ENCODE data around the gene MTHFD2L.

Gene MTHFD2L

GRCh38 chr4:74267998-74268606 is 110.2 kb downstream of the MTHFD2L start:
- Histone ChIP-seq H4K20me1 (ENCODE audit: insufficient read depth, low read length) (no peaks in the 10 kb centered on the region), H3K27me3 (ENCODE audit: insufficient read depth, low read length, poor library complexity) (no peaks in the 10 kb centered on the region), H3K9me3 (ENCODE audit: insufficient read depth, low read length, severe bottlenecking) (no peaks in the 10 kb centered on the region), H3K36me3 (ENCODE audit: insufficient read depth, low read length) (no peaks in the 10 kb centered on the region), H3K79me2 (ENCODE audit: insufficient read depth, low read length) (no peaks in the 10 kb centered on the region), H3K4me3 (ENCODE audit: low read depth in 1 of 2, low read length in 2 of 2) (no peak overlapping the region), H3K4me1 (ENCODE audit: insufficient read depth, low read length) (no peaks in the 10 kb centered on the region), H3K4me2 (ENCODE audit: insufficient read depth, low read length) (no peak overlapping the region), H3K27ac (ENCODE audit: low read length) (no peak overlapping the region), H3K9ac (ENCODE audit: low read depth, low read length) (no peak overlapping the region), H2AFZ (ENCODE audit: low read depth, low read length) (no peak overlapping the region)
- DNase-seq: no peak
- ATAC-seq (ENCODE audit: insufficient read depth, low read depth): peak; percentile 63; the same call in 2 of the 3 replicates
- TF ChIP-seq CTCF (IDR thresholded peaks at IDR 0.05; ENCODE audit: borderline replicate concordance, extremely low read depth, low read length, poor library complexity, severe bottlenecking) (no peak), EZH2 (IDR thresholded peaks at IDR 0.05; ENCODE audit: borderline replicate concordance, low read depth, low read length, severe bottlenecking) (no peak)

GRCh38 chr4:74268643-74269042 is 110.7 kb downstream of the MTHFD2L start:
- Histone ChIP-seq H3K9me3 (ENCODE audit: insufficient read depth, low read length, severe bottlenecking) (no peaks in the 10 kb centered on the region), H3K79me2 (ENCODE audit: insufficient read depth, low read length) (no peaks in the 10 kb centered on the region), H3K36me3 (ENCODE audit: insufficient read depth, low read length) (no peaks in the 10 kb centered on the region), H3K9ac (ENCODE audit: low read depth, low read length) (no peak overlapping the region), H3K4me1 (ENCODE audit: insufficient read depth, low read length) (no peaks in the 10 kb centered on the region), H3K27ac (ENCODE audit: low read length) (no peak overlapping the region), H3K27me3 (ENCODE audit: insufficient read depth, low read length, poor library complexity) (no peaks in the 10 kb centered on the region), H3K4me3 (ENCODE audit: low read depth in 1 of 2, low read length in 2 of 2) (no peak overlapping the region), H2AFZ (ENCODE audit: low read depth, low read length) (no peak overlapping the region), H3K4me2 (ENCODE audit: insufficient read depth, low read length) (no peak overlapping the region), H4K20me1 (ENCODE audit: insufficient read depth, low read length) (no peaks in the 10 kb centered on the region)
- no peak for DNase-seq
- no peak for ATAC-seq (ENCODE audit: insufficient read depth, low read depth)
- TF ChIP-seq EZH2 (IDR thresholded peaks at IDR 0.05; ENCODE audit: borderline replicate concordance, low read depth, low read length, severe bottlenecking) (no peak), CTCF (IDR thresholded peaks at IDR 0.05; ENCODE audit: borderline replicate concordance, extremely low read depth, low read length, poor library complexity, severe bottlenecking) (no peak)

- H3K27ac ChIP-seq (ENCODE audit: low read length): no peak overlapping the region
- TF ChIP-seq EZH2 (IDR thresholded peaks at IDR 0.05; ENCODE audit: borderline replicate concordance, low read depth, low read length, severe bottlenecking): no peak
- TF ChIP-seq CTCF (IDR thresholded peaks at IDR 0.05; ENCODE audit: borderline replicate concordance, extremely low read depth, low read length, poor library complexity, severe bottlenecking): no peak
- no peak for DNase-seq
- no peak for ATAC-seq (ENCODE audit: insufficient read depth, low read depth)
- no peaks in the 10 kb centered on the region for H4K20me1 ChIP-seq (ENCODE audit: insufficient read depth, low read length)
- H2AFZ ChIP-seq (ENCODE audit: low read depth, low read length): no peak overlapping the region
- H3K27me3 ChIP-seq (ENCODE audit: insufficient read depth, low read length, poor library complexity): no peaks in the 10 kb centered on the region
- no peaks in the 10 kb centered on the region for H3K79me2 ChIP-seq (ENCODE audit: insufficient read depth, low read length)
- no peaks in the 10 kb centered on the region for H3K4me1 ChIP-seq (ENCODE audit: insufficient read depth, low read length)
- no peaks in the 10 kb centered on the region for H3K36me3 ChIP-seq (ENCODE audit: insufficient read depth, low read length)
- H3K4me3 ChIP-seq (ENCODE audit: low read depth in 1 of 2, low read length in 2 of 2): no peak overlapping the region
- H3K9me3 ChIP-seq (ENCODE audit: insufficient read depth, low read length, severe bottlenecking): no peaks in the 10 kb centered on the region
- H3K9ac ChIP-seq (ENCODE audit: low read depth, low read length): no peak overlapping the region
- H3K4me2 ChIP-seq (ENCODE audit: insufficient read depth, low read length): no peak overlapping the region
Observed at GRCh38 chr4:74278490-74278889, 120.6 kb downstream of the MTHFD2L start.
